GM21529 (cell line): ENCODE data around the gene TTC28.
"Not testable (repeated sequence)": the region's sequence is repeated elsewhere in the genome, so short reads cannot be mapped to it uniquely, and the experiment has no call there.

ENCODE experiments used
- ATAC-seq: cut with Tn5 transposase; IDR thresholded peaks from one replicate; pipeline ENCODE4 v1.9.1; 2021; ENCODE audit not compliant: unreplicated experiment

TTC28 gene

GRCh38 chr22:28562324-28562723 is 117.3 kb downstream of the TTC28 start:
- ATAC-seq: no peak

DNA sequence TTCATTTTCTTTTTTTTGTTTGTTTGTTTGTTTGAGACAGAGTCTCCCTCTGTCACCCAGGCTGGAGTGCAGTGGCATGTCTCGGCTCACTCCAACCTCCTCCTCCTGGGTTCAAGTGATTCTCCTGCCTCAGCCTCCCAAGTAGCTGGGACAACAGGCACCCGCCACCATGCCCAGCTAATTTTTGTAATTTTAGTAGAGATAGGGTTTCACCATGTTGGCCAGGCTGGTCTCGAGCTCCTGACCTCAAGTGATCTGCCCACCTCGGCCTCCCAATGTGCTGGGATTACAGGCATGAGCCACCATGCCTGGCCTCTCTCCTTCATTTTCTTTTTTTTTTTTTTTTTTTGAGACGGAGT is 118.9 kb downstream of the TTC28 start:
- not testable (repeated sequence) for ATAC-seq

- no peak for ATAC-seq
Measured at GRCh38 chr22:28560046-28560742, 119.4 kb downstream of the TTC28 start.

DNA sequence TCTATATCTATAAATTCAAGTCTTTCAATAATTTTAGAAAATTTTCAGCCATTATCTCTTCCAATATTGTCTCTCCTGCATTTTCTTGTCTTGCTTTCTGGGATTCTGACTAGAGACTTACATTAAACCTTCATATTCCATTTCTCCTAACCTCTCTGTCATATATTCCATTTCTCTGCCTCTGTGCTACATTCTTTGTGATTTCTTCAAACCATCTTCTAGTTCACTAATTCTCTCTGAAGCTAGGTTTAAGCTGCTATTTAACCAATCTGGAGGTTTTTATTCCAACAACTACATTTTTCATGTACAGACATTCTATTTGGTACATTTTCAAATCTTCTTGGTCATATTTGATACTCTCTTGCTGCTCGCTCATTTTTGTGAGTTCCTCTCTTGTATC is 122.5 kb downstream of the TTC28 start:
- no peak for ATAC-seq

GRCh38 chr22:28553108-28553866 is 126.4 kb downstream of the TTC28 start:
- ATAC-seq: not testable (repeated sequence)

GRCh38 chr22:28548406-28548805 is 131.2 kb downstream of the TTC28 start:
- no peak for ATAC-seq

- ATAC-seq: no peak
Measured at GRCh38 chr22:28547132-28547842, 132.4 kb downstream of the TTC28 start.

GRCh38 chr22:28544431-28544868 is 135.2 kb downstream of the TTC28 start:
- ATAC-seq: no peak

- no peak for ATAC-seq
Measured at GRCh38 chr22:28542980-28543621, 136.5 kb downstream of the TTC28 start.

GRCh38 chr22:28541137-28541536 is 138.5 kb downstream of the TTC28 start:
- ATAC-seq: no peak

- no peak for ATAC-seq
Measured at GRCh38 chr22:28538922-28539321, 140.7 kb downstream of the TTC28 start.

GRCh38 chr22:28530565-28530964 is 149.1 kb downstream of the TTC28 start:
- ATAC-seq: not testable (repeated sequence)

DNA sequence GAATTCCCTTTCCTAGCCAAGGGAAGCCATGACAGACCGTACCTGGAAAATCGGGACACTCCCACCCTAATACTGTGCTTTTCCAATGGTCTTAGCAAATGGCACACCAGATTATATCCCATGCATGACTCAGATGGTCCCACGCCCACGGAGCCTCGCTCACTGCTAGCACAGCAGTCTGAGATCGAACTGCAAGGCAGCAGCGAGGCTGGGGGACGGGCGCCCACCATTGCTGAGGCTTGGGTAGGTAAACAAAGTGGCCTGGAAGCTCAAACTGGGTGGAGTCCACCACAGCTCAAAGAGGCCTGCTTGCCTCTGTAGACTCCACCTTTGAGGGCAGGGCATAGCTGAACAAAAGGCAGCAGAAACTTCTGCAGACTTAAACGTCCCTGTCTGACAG is 150.5 kb downstream of the TTC28 start:
- ATAC-seq: not testable (repeated sequence)

- no peak for ATAC-seq
Measured at GRCh38 chr22:28521451-28521850, 158.2 kb downstream of the TTC28 start.

DNA sequence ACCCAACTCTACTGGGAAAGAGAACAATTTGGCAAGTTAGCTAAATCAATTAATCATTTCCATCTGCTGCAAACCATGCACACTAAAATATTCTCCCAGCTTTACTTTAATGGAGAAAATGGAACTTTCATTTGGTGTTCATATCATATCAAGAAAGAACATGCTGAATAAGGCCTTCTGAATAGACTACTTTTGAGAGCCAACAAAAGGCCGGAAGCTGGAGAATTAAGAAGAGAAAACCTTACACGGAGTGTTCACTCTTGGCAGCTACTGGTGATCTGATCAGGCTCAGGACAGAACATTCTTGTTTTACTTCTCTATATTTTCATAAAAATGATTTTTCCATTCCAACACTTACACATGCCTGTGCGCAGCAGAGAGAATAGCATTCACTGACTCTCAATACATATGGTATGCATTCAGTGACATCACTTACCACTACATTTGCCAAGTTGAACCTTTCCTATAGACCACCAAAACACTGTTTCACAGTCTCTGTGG is 165.3 kb downstream of the TTC28 start:
- no peak for ATAC-seq

GRCh38 chr22:28512387-28512786 is 167.3 kb downstream of the TTC28 start:
- not testable (repeated sequence) for ATAC-seq

DNA sequence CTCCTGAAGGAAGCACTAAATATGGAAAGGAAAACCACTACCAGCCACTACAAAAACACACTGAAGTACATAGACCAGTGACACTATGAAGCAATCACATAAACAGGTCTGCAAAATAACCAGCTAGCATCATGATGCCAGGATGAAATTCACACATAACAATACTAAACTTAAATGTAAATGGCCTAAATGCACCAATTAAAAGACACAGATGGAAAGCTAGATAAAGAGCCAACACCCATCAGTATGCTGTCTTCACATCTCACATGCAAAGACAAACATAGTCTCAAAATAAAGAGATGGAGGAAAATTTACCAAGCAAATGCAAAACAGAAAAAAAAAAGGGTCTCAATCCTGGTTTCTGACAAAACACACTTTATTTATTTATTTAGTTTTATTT is 171.7 kb downstream of the TTC28 start:
- no peak for ATAC-seq

DNA sequence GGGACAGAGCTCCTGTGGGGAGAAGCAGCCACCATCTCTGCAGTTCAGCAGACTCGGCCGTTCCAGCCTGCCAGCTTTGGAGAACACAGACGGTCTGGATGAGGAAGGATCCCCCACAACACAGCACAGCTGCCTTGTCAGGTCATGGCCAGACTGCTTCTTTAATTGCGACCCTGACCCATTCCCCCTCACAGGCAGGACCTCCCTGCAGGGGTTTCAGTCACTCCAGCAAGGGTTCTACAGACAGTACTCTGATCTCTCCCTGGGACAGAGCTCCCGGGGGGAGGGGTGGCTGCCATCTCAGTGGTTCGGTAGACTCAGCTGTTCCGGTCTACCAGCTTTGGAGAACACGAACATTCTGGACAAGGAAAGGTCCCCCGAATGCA is 173.5 kb downstream of the TTC28 start:
- no peak for ATAC-seq

GRCh38 chr22:28505416-28506149 is 174.1 kb downstream of the TTC28 start:
- ATAC-seq: no peak

GRCh38 chr22:28500006-28500405 is 179.6 kb downstream of the TTC28 start:
- no peak for ATAC-seq

- ATAC-seq: no peak
Measured at GRCh38 chr22:28498044-28498443, 181.6 kb downstream of the TTC28 start.
